NB4 (cell line): ENCODE measurements around the gene EEA1.

Experiments
- DNase-seq: peaks from one replicate; pipeline ENCODE4 v3.0.0; 2010; ENCODE audit warnings: low read depth
- H3K4me3 ChIP-seq: one replicate; pipeline ENCODE4 v1.5.1; 2011; ENCODE audit warnings: mild to moderate bottlenecking, low read depth, low read length, moderate library complexity
- CTCF ChIP-seq: IDR thresholded peaks from one replicate; pipeline ENCODE4 v1.5.1; 2012; ENCODE audit warnings: low read depth, low read length
- MAX ChIP-seq: IDR thresholded peaks from 2 replicates; pipeline ENCODE4 v1.6.1; 2011; ENCODE audit warnings: low read depth, low read length
- MYC ChIP-seq: IDR thresholded peaks from 2 replicates; pipeline ENCODE4 v1.6.1; 2011; ENCODE audit warnings: low read depth, low read length
- POLR2A ChIP-seq: IDR thresholded peaks from 2 replicates; pipeline ENCODE4 v1.6.1; 2011; ENCODE audit warnings: mild to moderate bottlenecking; ENCODE audit not compliant: insufficient read length; ENCODE audit errors: extremely low read depth

The EEA1 gene

DNA sequence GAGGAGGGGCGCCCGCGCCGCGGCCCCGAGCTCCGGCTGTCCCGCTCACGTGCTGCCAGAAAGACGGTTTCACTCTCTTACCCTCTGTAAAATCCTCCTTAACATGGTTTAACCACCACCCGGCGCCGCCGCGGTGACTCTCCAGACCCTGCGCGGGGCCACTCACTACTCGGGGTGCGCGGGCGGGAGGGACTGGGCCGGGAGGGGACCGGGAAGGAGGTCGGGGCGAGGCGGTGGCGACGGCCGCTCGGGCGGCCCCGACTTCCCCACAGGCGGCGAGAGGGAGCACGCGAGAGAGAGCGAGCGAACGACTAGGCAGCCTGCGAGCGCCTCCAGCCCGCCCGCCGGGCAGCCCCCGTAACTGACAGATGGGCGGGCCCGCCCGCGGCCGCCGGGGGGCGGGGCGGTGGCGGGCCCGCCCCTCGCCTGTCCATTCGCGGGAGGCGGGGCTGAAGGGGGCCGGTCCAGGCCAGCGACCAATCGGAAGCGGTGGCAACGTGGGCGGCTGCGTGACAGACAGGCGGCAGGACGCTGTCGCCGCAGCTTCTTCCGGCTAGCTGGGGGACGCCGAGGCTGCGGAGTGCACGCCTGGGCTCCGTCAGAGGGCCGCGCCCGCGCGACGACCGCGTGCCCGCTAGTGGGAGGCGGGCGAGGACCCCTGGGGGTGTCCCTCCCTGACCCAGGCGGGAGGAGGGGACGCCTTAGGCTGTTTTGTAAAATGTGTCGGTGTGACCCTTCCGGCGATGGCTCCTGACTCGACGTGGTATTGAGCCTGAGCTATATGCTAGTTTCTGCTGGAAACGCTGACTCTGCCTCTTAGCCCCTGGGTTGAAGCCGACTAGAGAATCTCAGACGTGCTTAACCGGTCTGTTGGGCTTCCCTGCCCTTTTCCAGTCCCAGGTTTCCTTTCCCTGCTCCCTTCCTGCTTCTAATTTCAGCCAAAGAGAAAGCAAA, at the start of gene EEA1:
TSS of gene EEA1 (minus strand) at position 334 of the 954 bp plus-strand sequence. CDS start at position 105, 229 bp downstream.
- DNase-seq = peak; percentile 99
- H3K4me3 ChIP-seq = peak within 1 kb of the TSS; percentile 84
- TF ChIP-seq POLR2A = peak; percentile 93
- TF ChIP-seq MAX = peak; percentile 97
- peak; percentile 100 for TF ChIP-seq MYC
- no peak for TF ChIP-seq CTCF

DNA sequence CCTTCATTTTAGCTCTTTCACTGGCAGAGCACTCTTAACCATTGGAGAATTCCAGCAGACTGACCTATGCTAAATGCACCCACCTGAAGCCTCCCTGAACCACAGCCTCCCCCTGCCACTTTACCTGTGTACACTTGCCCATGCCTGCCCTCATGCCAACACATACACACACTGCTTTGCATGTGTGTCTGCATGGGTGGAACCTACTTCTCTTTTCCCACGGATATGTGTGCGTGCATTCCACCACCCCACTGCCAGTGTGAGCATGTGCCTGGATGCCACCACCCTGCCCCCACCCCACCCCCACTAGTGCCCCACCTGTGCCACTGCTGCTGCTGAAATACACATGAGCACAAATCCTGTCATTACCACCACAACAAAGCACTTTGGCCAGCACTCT, 49.5 kb upstream of the EEA1 start:
- TF ChIP-seq MYC (no peak), CTCF (no peak), POLR2A (no peak), MAX (no peak)
- no peak for DNase-seq
- no peak overlapping the region for H3K4me3 ChIP-seq

- no peak for DNase-seq
- no peak overlapping the region for H3K4me3 ChIP-seq
These were observed 48.2 kb upstream of the EEA1 start for GRCh38 chr12:92977326-92977725.

DNA sequence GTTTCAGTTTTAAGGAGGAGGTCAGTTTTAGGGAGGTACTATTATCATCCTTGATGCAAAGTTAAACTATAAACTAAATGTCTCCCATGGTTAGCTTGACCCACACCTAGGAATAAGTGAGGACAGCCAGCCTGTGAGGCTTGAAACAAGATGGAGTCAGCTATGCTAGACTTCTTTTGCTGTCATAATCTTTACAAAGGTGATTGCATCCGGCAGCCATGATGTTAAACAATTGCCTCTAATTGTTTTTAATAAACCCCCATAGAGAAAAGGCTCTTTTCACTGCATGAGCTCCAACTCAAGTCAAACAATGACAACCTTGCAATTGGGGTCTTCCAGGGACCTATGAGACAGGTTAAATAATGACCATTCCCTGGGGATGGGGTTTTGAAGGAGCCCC, 45.7 kb upstream of the EEA1 start:
- no peak overlapping the region for H3K4me3 ChIP-seq
- no peak for DNase-seq
- TF ChIP-seq MAX (no peak), MYC (no peak), CTCF (no peak), POLR2A (no peak)

More at GRCh38 chr12:92977326-92977725, 48.2 kb upstream of the EEA1 start:
- no peak for TF ChIP-seq CTCF
- TF ChIP-seq POLR2A = no peak
- TF ChIP-seq MYC = no peak
- no peak for TF ChIP-seq MAX

DNA sequence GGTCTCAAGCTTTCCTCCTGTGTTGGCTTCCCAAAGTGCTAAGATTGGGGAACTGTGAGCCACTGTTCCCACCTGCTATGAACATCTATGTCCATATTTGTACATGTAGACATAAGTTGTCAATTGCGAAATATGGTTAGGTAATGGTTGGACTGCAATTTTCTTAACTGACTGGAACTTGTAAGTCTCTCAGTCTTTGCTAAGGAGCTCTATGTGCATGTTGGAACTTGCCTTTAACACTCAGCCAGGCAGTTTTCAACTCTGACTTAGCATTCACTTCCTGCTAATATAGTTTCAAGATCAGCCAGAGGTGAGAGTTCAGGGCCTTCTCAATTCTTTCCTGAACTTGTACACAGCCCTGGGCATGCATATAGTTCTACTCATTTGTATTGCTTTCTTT, 44.5 kb upstream of the EEA1 start:
- no peak overlapping the region for H3K4me3 ChIP-seq
- peak; percentile 83 for DNase-seq
- no peak for TF ChIP-seq MAX
- TF ChIP-seq CTCF = no peak
- TF ChIP-seq MYC = no peak
- no peak for TF ChIP-seq POLR2A
